ENCODE results near the gene FHOD3. TPM values are rescaled to one million over a fixed set of nuclear protein-coding genes. Genes with fewer than 3 reads are reported as not detected.

Gene FHOD3
- total RNA-seq, 2 donors from 2014 or later = not detected

GRCh38 chr18:36624451-36625167 lies 327.1 kb downstream of the FHOD3 start:
- no peaks in the 10 kb centered on the region for H3K36me3 Mint-ChIP-seq
- DNase-seq (ENCODE audit: low spot score) = no peak
- no peaks in the 10 kb centered on the region for H3K4me1 Mint-ChIP-seq (ENCODE audit: low read depth in 2 of 2)
- H3K27ac Mint-ChIP-seq = no peak overlapping the region
- peaks cover 3% of the 10 kb centered on the region for H3K9me3 Mint-ChIP-seq
- ATAC-seq = no peak
- H3K4me3 Mint-ChIP-seq = no peak overlapping the region
- H3K27me3 Mint-ChIP-seq = peaks cover 6 to 8% of the 10 kb centered on the region in 2 donors

GRCh38 chr18:36625386-36625785 lies 327.9 kb downstream of the FHOD3 start:
- Mint-ChIP-seq H3K4me3 (no peak overlapping the region), H3K27me3 (peaks cover 6 to 7% of the 10 kb centered on the region in 2 donors)

GRCh38 chr18:36627637-36628036 lies 330.1 kb downstream of the FHOD3 start:
- Mint-ChIP-seq H3K27ac (no peak overlapping the region), H3K36me3 (no peaks in the 10 kb centered on the region), H3K9me3 (peaks cover 3% of the 10 kb centered on the region), H3K27me3 (peaks cover 7 to 8% of the 10 kb centered on the region in 2 donors), H3K4me1 (ENCODE audit: low read depth in 2 of 2) (no peaks in the 10 kb centered on the region), H3K4me3 (no peak overlapping the region)
- DNase-seq (ENCODE audit: low spot score) (no peak), ATAC-seq (no peak)

More at GRCh38 chr18:36625386-36625785, 327.9 kb downstream of the FHOD3 start:
- H3K9me3 Mint-ChIP-seq = peaks cover 3% of the 10 kb centered on the region
- no peak overlapping the region for H3K27ac Mint-ChIP-seq
- DNase-seq (ENCODE audit: low spot score) = no peak
- H3K36me3 Mint-ChIP-seq = no peaks in the 10 kb centered on the region
- H3K4me1 Mint-ChIP-seq (ENCODE audit: low read depth in 2 of 2) = no peaks in the 10 kb centered on the region
- no peak for ATAC-seq

DNA sequence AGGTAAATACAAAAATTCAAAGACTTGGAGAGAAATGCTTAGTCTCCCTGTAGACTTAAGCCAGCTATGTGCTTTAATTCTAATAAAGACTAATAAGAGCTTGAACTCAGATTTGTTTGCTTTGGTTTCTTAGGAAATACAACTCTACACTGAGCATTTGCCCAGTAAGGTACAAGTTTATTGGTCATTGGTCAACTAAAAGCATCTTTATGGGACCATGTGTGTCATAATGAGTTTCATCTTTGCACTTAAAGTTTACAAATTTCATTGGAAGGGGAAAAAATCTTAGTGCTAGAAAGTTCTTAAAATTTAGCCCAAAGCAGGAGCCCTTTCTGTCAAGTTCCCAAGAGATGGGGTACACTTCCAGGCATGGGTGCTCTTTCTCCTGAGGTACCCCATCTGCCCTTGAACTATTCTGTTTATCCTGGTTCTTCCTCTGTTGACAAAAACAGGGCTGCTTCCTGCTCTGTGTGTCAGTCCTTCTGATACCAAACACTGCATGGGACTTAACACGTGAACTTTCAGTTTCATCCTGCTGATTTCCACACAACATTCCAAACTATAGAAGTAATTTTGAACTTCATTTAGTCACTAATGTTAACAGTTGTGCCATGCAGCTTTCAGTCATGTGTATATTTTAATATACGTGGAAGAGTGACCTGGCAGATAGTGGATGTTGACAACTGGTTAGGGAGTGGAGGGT lies 331.1 kb downstream of the FHOD3 start:
- peaks cover 6 to 9% of the 10 kb centered on the region in 2 donors for H3K27me3 Mint-ChIP-seq
- no peaks in the 10 kb centered on the region for H3K4me1 Mint-ChIP-seq (ENCODE audit: low read depth in 2 of 2)
- no peak overlapping the region for H3K4me3 Mint-ChIP-seq
- ATAC-seq (no peak), DNase-seq (ENCODE audit: low spot score) (no peak)
- no peak overlapping the region for H3K27ac Mint-ChIP-seq
- H3K9me3 Mint-ChIP-seq = peaks cover 3% of the 10 kb centered on the region
- no peaks in the 10 kb centered on the region for H3K36me3 Mint-ChIP-seq

DNA sequence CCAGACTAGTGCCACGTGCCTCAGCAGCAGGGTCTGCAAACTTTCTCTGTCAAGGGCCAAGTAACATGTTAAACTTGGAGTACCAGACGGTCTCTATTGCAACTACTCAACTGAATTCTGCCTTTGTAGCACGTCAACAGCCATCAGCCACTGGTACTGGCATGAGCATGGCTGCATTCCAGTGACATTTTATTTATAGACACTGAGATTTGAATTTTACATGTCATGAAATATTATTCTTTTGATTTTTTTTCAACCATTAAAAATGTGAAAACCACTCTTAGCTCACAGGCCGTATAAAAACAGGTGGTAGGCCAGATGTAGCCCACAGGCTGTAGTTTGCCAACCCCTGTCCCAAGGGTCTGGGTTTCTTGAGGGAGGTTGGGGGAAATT lies 331.6 kb downstream of the FHOD3 start:
- Mint-ChIP-seq H3K36me3 (no peaks in the 10 kb centered on the region), H3K27ac (no peak overlapping the region), H3K4me1 (ENCODE audit: low read depth in 2 of 2) (no peaks in the 10 kb centered on the region), H3K4me3 (no peak overlapping the region), H3K9me3 (peaks cover 3% of the 10 kb centered on the region), H3K27me3 (peaks cover 6 to 13% of the 10 kb centered on the region in 2 donors)
- ATAC-seq (no peak), DNase-seq (ENCODE audit: low spot score) (no peak)

DNA sequence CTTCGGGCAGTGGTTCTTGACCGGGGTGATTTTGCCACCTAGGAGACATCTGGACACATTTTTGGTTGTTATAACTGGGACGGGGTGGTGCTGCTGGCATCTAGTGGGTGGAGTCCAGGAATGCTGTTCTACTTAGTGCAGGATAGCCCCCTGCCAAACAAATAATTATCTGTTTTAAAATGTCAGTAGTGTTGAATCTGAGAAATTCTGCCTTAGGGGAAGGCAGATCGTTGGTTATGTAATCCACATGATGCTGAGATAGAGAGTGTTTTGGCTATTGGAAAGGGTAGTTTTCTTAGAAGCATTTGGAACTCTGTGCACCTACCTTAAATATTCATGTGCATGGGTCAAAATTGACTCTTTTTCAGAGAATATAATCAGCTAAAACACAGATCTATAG lies 332.3 kb downstream of the FHOD3 start:
- ATAC-seq (no peak), DNase-seq (ENCODE audit: low spot score) (no peak)
- Mint-ChIP-seq H3K4me1 (ENCODE audit: low read depth in 2 of 2) (no peaks in the 10 kb centered on the region), H3K9me3 (peaks cover 3% of the 10 kb centered on the region), H3K36me3 (no peaks in the 10 kb centered on the region), H3K4me3 (no peak overlapping the region), H3K27me3 (peaks cover 8 to 11% of the 10 kb centered on the region in 2 donors), H3K27ac (no peak overlapping the region)

DNA sequence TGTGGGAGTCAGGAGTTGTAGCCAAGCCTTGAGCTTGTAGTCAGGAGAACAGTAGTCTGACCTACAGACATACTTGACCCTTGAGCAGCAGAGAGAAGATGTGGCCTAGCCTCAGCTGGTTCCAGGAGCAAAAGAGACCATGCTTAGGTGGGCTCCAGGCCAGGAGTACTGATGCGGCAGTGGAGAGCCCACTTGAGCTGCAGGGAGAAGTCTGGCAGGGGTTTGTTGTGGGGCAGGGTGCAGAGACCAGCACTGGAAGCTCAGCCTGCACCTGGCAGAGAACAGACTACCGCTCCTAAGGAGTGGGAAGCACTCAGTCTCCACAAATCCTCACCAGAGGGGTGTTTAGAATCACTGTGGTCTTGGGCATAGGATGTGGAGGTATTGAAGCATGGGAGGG lies 333.4 kb downstream of the FHOD3 start:
- Mint-ChIP-seq H3K27me3 (peaks cover 9 to 15% of the 10 kb centered on the region in 2 donors), H3K27ac (no peak overlapping the region), H3K4me3 (no peak overlapping the region), H3K9me3 (peaks cover 3% of the 10 kb centered on the region), H3K36me3 (no peaks in the 10 kb centered on the region), H3K4me1 (ENCODE audit: low read depth in 2 of 2) (no peaks in the 10 kb centered on the region)
- DNase-seq (ENCODE audit: low spot score) (no peak), ATAC-seq (peak in 1 of 2 donors; percentile 33)

GRCh38 chr18:36633961-36634412 lies 336.5 kb downstream of the FHOD3 start:
- no peak for ATAC-seq
- H3K9me3 Mint-ChIP-seq = peaks cover 3% of the 10 kb centered on the region
- H3K4me3 Mint-ChIP-seq = no peak overlapping the region
- no peaks in the 10 kb centered on the region for H3K36me3 Mint-ChIP-seq
- H3K27me3 Mint-ChIP-seq = peaks cover 9 to 15% of the 10 kb centered on the region in 2 donors
- H3K27ac Mint-ChIP-seq = no peak overlapping the region
- no peak for DNase-seq (ENCODE audit: low spot score)
- H3K4me1 Mint-ChIP-seq (ENCODE audit: low read depth in 2 of 2) = no peaks in the 10 kb centered on the region

DNA sequence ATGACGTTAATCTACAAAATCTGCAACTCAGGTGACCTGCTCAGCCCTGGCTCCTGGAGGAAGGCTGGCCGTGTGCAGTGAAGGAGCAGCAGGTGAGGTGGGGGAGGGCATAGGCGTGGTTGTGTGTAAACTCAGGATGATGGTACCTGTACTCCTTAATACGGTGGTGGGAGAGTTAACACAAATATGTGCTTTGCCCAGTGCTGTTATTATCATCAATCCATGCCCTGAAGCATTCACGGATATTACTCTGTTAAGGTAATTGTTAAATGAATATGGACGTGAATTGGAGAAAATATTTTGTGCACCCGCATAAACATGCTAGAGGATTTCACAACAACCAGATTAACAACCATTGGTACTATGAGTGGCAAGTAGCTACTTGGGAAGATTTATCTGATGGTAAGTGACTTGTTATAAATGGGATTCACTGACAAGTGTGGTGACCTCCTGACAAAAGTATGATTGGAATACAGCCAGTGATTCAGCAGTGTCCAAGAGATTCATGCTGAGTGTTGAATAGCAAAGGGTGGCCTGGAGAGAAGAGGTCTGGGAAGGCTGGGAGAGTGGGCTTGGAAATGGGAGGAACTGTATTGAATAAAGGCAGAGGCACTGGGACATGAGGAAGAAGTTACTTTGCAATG lies 337.2 kb downstream of the FHOD3 start:
- H3K27ac Mint-ChIP-seq = no peak overlapping the region
- ATAC-seq = no peak
- H3K27me3 Mint-ChIP-seq = peaks cover 6 to 15% of the 10 kb centered on the region in 2 donors
- H3K4me3 Mint-ChIP-seq = no peak overlapping the region
- no peaks in the 10 kb centered on the region for H3K36me3 Mint-ChIP-seq
- no peaks in the 10 kb centered on the region for H3K4me1 Mint-ChIP-seq (ENCODE audit: low read depth in 2 of 2)
- H3K9me3 Mint-ChIP-seq = no peaks in the 10 kb centered on the region
- no peak for DNase-seq (ENCODE audit: low spot score)

GRCh38 chr18:36635414-36636096 lies 338.0 kb downstream of the FHOD3 start:
- Mint-ChIP-seq H3K27me3 (peaks cover 6 to 15% of the 10 kb centered on the region in 2 donors), H3K4me1 (ENCODE audit: low read depth in 2 of 2) (no peaks in the 10 kb centered on the region), H3K4me3 (no peak overlapping the region), H3K27ac (no peak overlapping the region), H3K36me3 (no peaks in the 10 kb centered on the region), H3K9me3 (no peaks in the 10 kb centered on the region)
- no peak for DNase-seq (ENCODE audit: low spot score)
- no peak for ATAC-seq

DNA sequence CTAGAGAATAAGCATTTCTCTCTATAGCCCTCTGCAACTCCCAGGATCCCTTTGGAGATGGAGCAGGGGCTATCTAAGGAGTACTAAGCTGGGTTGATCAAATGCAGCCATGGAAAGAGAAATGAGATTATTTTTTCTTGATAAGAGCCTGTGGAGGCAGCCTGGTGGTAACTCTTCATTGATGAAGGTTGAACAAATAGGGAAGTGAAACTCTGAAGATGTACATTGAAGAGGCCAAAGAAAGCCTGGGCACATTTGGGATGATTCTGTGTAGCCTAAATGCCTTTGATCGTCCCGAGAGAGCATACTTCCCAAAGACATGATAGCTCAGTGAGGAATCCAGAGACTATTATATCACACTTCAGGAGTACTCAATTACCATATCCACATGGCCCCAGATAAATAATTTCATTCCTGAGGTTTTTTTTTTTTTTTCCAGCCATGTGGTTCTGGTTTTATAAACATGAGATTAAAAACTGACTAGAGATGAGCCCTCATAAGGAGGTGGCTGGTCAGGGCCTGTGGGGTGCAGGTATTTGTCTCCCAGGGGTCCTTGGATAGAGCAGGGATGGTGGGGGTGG lies 338.8 kb downstream of the FHOD3 start:
- no peak for DNase-seq (ENCODE audit: low spot score)
- Mint-ChIP-seq H3K4me1 (ENCODE audit: low read depth in 2 of 2) (no peaks in the 10 kb centered on the region), H3K27me3 (peaks cover 6 to 15% of the 10 kb centered on the region in 2 donors), H3K4me3 (no peak overlapping the region), H3K36me3 (no peaks in the 10 kb centered on the region), H3K9me3 (no peaks in the 10 kb centered on the region), H3K27ac (no peak overlapping the region)
- no peak for ATAC-seq

DNA sequence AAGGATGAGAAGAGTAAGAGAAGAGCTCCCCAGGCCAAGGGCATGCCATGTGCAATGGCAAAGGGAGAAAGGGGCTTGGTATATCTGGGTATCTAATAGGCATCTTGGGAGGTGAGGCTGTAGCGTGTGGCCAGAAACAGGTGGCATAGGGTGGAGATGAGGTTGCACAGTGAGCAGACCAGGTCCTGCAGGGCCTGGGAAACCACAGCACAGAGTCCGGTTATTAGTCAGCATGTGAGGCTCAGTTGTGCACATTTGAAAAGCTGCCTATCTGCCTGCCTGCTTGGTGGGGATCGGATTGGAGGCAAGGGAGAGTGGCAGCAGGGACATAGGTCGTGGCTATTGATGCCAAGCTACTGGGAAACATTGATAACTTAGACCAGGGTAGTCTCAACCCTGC lies 340.7 kb downstream of the FHOD3 start:
- Mint-ChIP-seq H3K4me3 (no peak overlapping the region), H3K4me1 (ENCODE audit: low read depth in 2 of 2) (no peaks in the 10 kb centered on the region), H3K36me3 (no peaks in the 10 kb centered on the region), H3K27ac (no peak overlapping the region), H3K27me3 (peaks cover 3 to 15% of the 10 kb centered on the region in 2 donors), H3K9me3 (no peaks in the 10 kb centered on the region)
- ATAC-seq (peak in 1 of 2 donors; percentile 31), DNase-seq (ENCODE audit: low spot score) (no peak)

Measured in natural killer cell treated with Interleukin-12 subunit alpha and Interleukin-12 subunit beta and Interleukin-15 and Interleukin-18, amount 100 ng/mL, for 72 hours (primary cell).